8988T (cell line): Measurements from ENCODE around the gene FAM13B.
"Not testable (repeated sequence)": the region's sequence is repeated elsewhere in the genome, so short reads cannot be mapped to it uniquely, and the experiment has no call there.

Experiments
- DNase-seq: peaks from one replicate; pipeline ENCODE4 v3.0.0; 2011

The FAM13B gene

DNA sequence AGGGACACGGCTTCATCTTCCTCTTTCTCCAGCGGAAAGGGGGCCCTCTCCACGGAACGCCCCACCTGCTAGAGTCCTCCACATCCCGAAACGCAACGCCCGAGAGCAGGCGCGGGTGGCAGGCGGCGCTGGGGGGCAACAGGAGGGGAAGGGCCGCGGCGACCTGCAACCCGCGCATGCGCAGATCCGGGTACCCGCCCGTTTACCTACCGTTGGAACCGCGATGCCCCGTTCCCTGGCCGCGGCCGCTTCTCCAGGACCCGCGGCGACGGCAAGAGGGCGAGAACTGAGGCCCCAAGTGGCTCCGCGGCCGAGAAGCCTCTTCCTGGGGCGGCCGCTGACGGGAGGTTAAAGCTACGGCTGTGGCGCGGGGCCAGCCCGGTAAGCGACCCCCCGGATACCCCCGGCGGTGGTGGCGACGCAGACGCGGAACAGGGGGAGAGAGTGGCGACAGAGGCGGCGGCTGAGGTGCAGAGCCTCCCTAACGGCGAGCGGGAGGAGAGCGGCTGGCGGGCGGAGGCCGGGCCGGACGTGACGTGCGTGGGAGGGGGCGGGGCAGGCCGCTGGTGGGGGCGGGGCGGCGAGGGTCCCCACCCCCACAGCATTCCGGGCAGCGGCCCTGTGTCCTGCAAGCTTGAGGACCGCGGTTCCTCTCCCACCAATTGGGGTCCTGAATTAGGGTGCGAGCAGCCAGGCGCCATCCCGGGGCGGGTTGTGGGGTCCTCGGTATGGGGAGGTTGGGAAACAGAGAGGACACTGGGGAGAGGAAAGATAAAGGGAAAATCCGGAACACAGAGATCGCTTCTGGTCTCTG is at the start of gene FAM13B:
TSS of gene FAM13B (minus strand) at position 508 of the 814 bp plus-strand sequence. CDS start 13,968 bp downstream, outside the sequence.
- DNase-seq: peak; percentile 69

DNA sequence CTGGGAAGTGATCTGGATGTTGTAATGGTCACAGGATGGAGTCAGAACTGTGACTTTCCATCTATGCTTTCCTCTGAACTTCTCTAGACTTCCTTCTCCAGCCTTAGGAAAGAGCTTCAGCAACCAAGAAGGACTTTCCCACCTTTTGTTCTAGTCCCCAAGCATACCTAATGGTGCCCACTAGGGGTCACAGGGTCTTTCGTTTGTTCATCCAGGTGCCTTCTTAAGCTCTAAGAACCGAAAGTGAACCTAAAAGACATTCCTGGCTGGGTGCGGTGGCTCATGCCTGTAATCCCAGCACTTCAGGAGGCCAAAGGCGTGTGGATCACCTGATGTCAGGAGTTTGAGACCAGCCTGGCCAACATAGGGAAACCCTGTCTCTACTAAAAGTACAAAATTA is 49.2 kb upstream of the FAM13B start:
- no peak for DNase-seq

DNA sequence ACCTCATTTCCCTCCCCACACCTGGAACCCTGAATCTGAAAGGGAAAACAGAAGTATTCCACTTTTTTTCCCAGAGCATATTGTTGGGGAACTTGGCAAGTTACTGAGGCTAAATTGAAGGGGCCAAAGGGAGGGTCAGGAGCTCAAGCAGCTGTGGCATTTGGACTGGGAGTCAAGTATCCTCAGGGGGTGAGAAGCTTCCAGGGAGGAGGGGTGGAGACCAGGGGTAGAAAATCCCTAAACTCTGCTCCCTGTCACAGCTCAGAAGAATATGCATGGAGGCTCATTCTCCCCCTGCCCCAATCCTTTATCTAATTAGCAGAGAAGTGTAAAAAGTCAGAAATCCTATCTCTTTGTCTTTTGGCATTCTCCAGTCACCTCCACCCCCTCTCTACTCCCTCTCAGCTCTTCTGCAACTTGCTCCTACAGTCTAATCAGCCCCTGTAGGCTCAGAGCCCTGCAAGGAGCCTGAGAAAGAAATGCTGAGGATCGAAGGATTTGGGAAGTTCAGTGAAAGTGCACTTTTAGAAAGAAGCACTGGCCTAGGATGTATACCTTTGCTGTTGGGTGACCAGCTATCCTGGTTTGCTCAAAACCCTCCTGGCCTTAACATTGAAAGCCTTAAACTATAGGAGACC is 45.2 kb upstream of the FAM13B start:
- no peak for DNase-seq

DNA sequence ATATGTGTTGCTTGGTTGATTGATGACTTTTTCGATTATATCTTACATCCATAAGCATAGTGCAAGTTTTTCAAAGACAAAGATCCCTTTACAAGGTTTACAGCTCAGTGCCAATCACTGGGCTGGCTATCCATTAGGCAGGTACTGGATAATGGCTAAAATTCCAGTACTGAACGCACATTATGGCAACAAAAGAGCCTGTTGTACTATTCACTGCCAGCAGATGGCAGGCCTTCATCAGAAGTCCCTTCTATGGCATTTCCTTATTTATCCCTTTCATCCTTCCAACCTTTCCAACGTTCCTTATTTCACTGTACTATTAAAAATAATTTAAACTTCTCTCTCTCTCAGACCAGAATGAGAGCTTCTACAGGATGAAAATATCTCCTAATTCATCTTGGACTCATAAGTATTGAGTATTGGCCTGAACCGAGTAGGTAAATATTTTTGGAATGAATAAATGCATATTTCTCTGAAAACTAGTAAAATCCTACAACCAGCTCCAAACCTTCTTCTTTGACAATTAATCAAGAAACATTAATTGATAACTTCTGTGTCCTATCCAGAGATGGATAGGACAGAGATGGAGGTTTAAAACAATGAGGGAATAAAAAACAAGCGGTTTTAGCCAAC is 44.3 kb upstream of the FAM13B start:
- peak; percentile 54 for DNase-seq

- DNase-seq: not testable (repeated sequence)
Observed at GRCh38 chr5:138070026-138070425, 37.1 kb upstream of the FAM13B start.

- DNase-seq: peak; percentile 66
Observed at GRCh38 chr5:138068742-138069600, 36.1 kb upstream of the FAM13B start.

- DNase-seq: no peak
Observed at GRCh38 chr5:138067945-138068344, 35.1 kb upstream of the FAM13B start.

GRCh38 chr5:138065102-138065501 is 32.2 kb upstream of the FAM13B start:
- no peak for DNase-seq

DNA sequence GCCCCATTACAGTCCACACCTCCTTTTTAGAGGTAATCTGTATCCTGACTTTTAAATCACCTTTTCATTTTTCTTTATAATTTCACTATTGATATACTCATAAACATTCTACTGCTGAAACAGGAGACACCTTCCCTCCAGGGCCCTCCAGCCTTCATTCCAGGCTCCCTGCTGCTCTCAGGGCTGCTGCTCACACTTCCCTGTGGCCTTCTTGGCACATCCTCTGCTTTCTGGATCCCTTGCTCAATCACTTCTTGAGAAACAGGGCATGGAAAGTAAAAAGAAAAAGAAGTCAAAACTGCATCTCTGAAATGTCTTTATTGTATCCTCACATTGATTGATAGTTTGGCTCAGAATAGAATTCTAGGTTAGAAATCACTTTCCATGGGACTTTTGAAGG is 31.6 kb upstream of the FAM13B start:
- no peak for DNase-seq

DNA sequence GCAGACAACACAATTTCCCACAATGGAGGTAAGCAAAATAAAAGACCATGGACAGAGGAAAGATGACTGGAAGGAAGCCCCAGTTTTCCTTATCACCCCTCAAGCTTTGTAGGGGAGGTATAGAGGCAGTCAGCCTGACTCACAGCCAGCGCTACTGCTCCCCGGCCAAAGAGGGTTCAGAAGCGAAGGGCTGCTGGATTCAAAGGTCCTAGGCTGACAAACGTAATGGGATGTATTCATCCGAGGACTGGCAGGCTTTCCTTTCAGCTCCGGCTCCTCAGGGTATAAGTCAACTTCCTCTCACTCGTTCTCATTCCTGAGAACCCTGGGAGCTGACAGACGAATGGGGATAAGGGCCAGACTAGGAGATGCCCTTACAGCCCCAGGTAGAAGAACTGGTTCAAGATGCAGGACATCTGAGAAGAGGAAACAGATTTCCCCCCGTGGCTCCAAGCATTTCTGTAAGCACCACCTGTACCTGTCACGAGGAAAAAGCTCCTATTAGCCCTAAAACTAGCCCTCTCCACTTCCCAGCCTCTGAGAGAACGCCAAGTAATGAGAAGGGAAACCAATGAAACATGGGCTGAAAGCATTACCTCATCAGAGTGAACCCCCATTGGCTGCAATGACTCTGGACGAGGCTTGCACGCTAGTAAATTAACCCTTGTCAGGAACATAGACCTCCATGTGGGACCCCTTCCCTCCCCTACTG is 22.1 kb upstream of the FAM13B start:
- DNase-seq: no peak

- no peak for DNase-seq
Observed at GRCh38 chr5:138054206-138054605, 21.3 kb upstream of the FAM13B start.

GRCh38 chr5:138053554-138053953 is 20.7 kb upstream of the FAM13B start:
- no peak for DNase-seq

DNA sequence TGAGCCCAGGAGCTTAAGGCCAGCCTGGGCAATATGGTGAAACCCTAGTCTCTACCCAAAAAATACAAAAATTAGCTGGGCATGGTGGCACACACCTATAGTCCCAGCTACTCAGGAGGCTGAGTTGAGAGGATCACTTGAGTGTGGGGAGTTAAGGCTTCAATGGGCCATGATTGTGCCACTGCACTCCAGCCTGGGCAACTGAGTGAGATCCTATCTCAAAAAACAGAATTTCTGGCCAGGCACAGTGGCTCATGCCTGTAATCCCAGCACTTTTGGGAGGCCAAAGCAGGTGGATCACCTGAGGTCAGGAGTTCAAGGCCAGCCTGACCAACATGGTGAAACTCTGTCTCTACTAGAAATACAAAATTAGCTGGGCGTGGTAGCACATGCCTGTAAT is 19.8 kb upstream of the FAM13B start:
- DNase-seq: not testable (repeated sequence)

- DNase-seq: no peak
Observed at GRCh38 chr5:138051441-138052296, 18.8 kb upstream of the FAM13B start.

GRCh38 chr5:138045283-138045682 is 12.4 kb upstream of the FAM13B start:
- not testable (repeated sequence) for DNase-seq

DNA sequence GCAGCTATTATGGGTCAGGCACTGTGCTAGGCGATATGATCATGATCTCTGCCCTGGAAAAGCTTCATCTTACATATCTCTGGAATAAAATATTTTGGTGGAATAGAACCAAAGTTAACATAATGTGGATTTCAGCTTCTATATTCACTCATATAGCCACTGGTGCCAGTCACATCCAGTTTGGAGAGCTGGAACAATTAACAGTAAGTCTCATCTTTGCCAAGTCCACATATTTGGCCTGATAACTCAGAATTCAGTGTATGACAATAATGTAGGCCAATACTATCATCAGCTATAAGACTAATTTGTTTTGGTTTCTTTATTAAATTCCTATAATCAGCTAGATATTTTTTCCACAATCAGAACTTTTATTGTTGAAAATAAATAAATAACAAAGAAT is 5.9 kb upstream of the FAM13B start:
- DNase-seq: no peak

DNA sequence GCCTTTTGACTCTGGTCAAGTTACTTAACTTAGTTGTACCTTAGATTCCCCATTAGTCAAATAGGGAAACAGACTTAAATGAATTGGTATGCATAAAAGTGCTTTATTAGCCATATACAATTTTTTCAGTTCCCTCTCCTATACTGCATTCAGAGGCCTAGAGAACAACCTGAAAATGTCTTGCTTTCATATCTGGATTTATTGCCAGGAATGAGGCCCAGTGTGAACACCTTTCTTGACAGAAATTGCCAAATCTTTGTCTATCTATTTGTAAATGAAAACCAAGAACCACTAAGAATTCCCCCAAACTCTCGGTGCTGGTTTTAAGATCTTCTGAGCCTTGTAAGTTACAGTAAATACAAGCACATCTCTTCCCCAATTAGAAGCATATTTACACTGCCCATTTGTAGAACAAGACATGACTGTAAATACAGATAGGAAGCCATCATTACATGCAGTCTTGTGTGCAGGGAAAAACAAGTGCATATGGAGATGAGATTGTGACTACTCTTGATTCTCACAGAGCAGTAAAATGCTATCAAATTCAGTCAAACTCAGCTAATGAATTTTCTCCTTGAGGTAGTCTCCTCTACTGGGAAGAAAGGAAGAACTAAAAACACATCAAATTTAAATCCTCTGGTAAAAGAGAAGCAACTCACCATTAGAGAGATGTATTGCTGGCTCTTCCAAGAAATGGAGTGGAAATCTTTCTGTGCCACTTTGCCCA is 5.2 kb upstream of the FAM13B start:
- DNase-seq: no peak

DNA sequence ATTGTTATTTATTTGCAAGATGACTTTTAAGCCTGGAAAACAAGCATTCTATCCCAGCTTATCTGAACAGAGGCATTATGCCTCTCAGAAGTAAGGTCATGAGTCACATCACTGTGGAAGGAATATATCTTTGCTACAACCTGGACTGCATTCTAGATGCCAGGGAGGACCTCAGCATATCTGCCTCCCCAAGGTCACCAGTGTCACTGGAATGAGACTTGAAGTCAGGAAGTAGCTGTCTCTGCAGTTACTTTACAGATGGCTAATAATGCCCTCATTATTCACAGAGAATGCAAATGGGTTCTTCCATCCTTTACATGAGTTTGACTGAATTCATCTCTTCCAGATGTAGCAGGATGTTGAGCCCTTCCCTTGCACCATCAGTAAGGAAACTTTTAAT is 4.4 kb upstream of the FAM13B start:
- DNase-seq: no peak

DNA sequence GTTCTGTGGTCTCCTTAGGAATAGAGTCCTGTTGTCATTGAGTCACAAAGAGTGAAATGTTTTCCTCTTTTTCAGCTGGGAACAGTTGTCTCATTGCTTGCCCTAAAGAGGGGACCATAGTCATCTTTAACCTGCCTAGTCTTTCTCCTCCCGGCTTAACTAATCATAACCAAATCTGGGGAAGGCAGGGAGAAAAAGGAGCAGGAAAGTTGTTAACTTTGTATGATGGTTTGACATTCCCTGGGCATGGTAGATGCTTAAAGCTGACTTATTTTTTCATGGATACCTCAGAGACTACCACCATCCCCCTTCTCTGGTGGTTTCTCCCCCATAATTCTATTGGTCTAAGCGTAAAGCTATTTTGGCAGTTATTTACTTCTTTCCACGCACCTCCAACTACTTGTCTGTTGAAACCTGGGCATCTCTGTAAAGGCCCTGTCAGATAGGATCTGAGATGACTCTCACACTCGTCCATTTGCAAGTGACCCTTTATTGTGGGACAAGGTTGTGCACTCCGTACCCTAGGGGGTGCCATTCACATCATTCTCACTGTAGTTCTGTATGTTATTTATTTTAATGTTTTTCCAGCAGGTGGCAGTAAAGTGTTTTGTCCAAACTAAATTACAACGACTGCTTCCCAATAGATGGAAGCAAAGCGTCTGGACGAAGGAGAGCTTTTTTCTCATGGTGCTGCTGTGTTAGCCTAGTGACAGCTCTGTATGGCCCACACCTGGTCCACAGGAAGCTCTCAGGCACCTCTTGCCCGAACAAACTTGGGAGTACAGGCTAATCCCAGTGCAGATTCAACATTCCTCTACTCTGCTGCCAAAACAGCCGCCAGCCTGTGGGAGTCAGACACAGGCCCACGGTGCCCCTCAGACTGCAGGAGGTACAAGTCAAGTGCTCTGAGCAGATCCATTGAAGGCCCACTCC is 3.0 kb upstream of the FAM13B start:
- DNase-seq: peak; percentile 42
